ENCODE data around the gene MACF1. TPM values are rescaled to one million over a fixed set of nuclear protein-coding genes. Genes with fewer than 3 reads are reported as not detected.
"Not testable (repeated sequence)": the region's sequence is repeated elsewhere in the genome, so short reads cannot be mapped to it uniquely, and the experiment has no call there.

MACF1 gene
- total RNA-seq, 1 donor from 2014 or later, result 657 TPM

DNA sequence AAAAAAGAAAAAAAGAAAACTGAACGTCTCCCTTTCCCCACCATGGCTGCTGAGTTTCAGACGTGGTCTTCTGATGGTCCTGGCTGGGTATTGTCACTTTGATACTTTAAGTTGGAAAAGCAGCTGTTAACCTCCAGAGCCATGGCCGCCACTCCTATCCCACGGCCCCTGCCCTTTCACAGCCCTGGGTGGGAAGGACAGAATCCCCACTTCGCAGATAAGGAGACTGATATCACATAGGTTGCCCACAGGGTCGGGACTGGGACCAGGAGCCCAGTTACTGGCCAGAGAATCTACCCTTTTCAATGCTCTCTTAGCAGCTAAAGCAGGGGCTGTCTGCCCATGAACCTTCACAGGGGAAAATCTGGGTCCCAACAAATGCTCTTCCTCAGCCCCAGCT, 303.8 kb downstream of the MACF1 start:
- Mint-ChIP-seq H3K9me3 (ENCODE audit: unreplicated experiment) (peaks cover 1% of the 10 kb centered on the region), H3K4me3 (ENCODE audit: unreplicated experiment) (no peak overlapping the region), H3K36me3 (ENCODE audit: unreplicated experiment) (no peaks in the 10 kb centered on the region), H3K27me3 (ENCODE audit: unreplicated experiment) (no peaks in the 10 kb centered on the region), H3K4me1 (ENCODE audit: low read depth, unreplicated experiment) (peaks cover 4% of the 10 kb centered on the region), H3K27ac (ENCODE audit: unreplicated experiment) (no peak overlapping the region)
- no peak for DNase-seq
- TF ChIP-seq CTCF (IDR thresholded peaks at IDR 0.05; ENCODE audit: partially characterized antibody, unreplicated experiment), result no peak

DNA sequence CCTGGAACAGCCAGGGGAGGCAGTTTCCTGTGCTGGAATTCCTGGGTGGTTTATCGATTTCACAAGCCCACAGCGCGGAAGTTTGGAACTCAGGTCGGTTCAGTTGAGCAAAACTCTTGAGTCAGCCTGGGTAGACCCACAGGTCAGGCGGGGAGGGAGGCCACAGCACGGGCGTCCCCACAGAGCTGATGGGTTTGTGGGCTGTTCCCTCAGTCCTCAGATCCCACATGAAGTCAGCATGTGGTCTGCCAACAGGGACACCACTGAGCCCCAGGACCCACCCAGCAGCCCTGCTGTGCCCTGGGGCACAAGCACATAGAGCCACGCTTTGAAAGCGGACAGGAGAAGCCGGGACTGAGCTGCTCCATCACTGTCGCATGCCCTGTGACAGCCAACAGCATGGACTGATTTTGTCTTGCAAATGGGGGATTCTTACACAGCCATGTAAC, 304.4 kb downstream of the MACF1 start:
- Mint-ChIP-seq H3K27ac (ENCODE audit: unreplicated experiment) (no peak overlapping the region), H3K4me3 (ENCODE audit: unreplicated experiment) (no peak overlapping the region), H3K27me3 (ENCODE audit: unreplicated experiment) (no peaks in the 10 kb centered on the region), H3K4me1 (ENCODE audit: low read depth, unreplicated experiment) (peaks cover 4% of the 10 kb centered on the region), H3K9me3 (ENCODE audit: unreplicated experiment) (peaks cover 1% of the 10 kb centered on the region), H3K36me3 (ENCODE audit: unreplicated experiment) (no peaks in the 10 kb centered on the region)
- DNase-seq, result no peak
- no peak for TF ChIP-seq CTCF (IDR thresholded peaks at IDR 0.05; ENCODE audit: partially characterized antibody, unreplicated experiment)

- TF ChIP-seq CTCF (IDR thresholded peaks at IDR 0.05; ENCODE audit: partially characterized antibody, unreplicated experiment), result no peak
- H3K9me3 Mint-ChIP-seq (ENCODE audit: unreplicated experiment), result peaks cover 1% of the 10 kb centered on the region
- peaks cover 4% of the 10 kb centered on the region for H3K4me1 Mint-ChIP-seq (ENCODE audit: low read depth, unreplicated experiment)
- no peak overlapping the region for H3K4me3 Mint-ChIP-seq (ENCODE audit: unreplicated experiment)
- no peaks in the 10 kb centered on the region for H3K27me3 Mint-ChIP-seq (ENCODE audit: unreplicated experiment)
- H3K27ac Mint-ChIP-seq (ENCODE audit: unreplicated experiment), result no peak overlapping the region
- DNase-seq, result no peak
- H3K36me3 Mint-ChIP-seq (ENCODE audit: unreplicated experiment), result no peaks in the 10 kb centered on the region
These were observed 305.0 kb downstream of the MACF1 start for GRCh38 chr1:39509360-39510009.

DNA sequence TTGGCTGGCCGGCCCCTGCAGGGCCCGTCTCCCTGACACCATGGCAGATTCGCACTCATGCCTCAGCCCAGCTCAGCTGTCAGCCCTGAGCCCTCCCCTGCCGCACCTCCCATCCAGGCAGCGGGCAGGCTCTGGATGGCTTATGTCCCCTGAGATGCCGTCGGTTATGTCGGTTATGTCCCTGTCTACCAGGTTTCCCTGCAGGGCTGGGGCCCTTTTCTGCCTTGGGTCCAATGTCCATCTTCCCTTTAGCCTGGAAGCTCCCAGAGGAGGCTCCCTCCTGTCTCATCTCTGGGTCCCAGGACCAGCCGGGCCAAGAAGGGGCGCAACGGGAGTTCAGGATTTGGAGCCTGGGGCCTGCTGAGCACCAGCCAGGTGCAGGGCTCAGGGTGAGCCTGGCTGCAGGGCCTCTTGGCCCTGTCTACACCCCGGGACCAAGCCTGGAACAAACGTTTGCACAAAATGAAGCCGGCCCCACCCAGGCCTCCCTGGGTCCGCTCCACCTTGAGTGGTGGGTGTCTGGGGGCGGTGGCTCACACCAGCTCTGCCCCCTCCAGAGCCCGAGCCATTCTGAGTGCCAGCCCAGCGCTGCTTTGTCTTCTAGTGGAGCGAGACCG, 306.2 kb downstream of the MACF1 start:
- not testable (repeated sequence) for DNase-seq; H3K27me3 Mint-ChIP-seq (ENCODE audit: unreplicated experiment); H3K9me3 Mint-ChIP-seq (ENCODE audit: unreplicated experiment); H3K4me3 Mint-ChIP-seq (ENCODE audit: unreplicated experiment); H3K36me3 Mint-ChIP-seq (ENCODE audit: unreplicated experiment); H3K27ac Mint-ChIP-seq (ENCODE audit: unreplicated experiment); H3K4me1 Mint-ChIP-seq (ENCODE audit: low read depth, unreplicated experiment)

- H3K27ac Mint-ChIP-seq (ENCODE audit: unreplicated experiment); H3K36me3 Mint-ChIP-seq (ENCODE audit: unreplicated experiment); H3K4me1 Mint-ChIP-seq (ENCODE audit: low read depth, unreplicated experiment); H3K9me3 Mint-ChIP-seq (ENCODE audit: unreplicated experiment); H3K4me3 Mint-ChIP-seq (ENCODE audit: unreplicated experiment); H3K27me3 Mint-ChIP-seq (ENCODE audit: unreplicated experiment); DNase-seq: not testable (repeated sequence)
These were observed 307.0 kb downstream of the MACF1 start for GRCh38 chr1:39511477-39511876.

GRCh38 chr1:39512234-39512847, 307.8 kb downstream of the MACF1 start:
- H3K27ac Mint-ChIP-seq (ENCODE audit: unreplicated experiment); H3K36me3 Mint-ChIP-seq (ENCODE audit: unreplicated experiment); H3K4me1 Mint-ChIP-seq (ENCODE audit: low read depth, unreplicated experiment): not testable (repeated sequence)

GRCh38 chr1:39514710-39515124, 310.2 kb downstream of the MACF1 start:
- H3K4me3 Mint-ChIP-seq (ENCODE audit: unreplicated experiment); H3K4me1 Mint-ChIP-seq (ENCODE audit: low read depth, unreplicated experiment); DNase-seq; H3K36me3 Mint-ChIP-seq (ENCODE audit: unreplicated experiment); H3K9me3 Mint-ChIP-seq (ENCODE audit: unreplicated experiment); H3K27ac Mint-ChIP-seq (ENCODE audit: unreplicated experiment); H3K27me3 Mint-ChIP-seq (ENCODE audit: unreplicated experiment): not testable (repeated sequence)

More at GRCh38 chr1:39512234-39512847, 307.8 kb downstream of the MACF1 start:
- not testable (repeated sequence) for H3K4me3 Mint-ChIP-seq (ENCODE audit: unreplicated experiment); H3K9me3 Mint-ChIP-seq (ENCODE audit: unreplicated experiment); H3K27me3 Mint-ChIP-seq (ENCODE audit: unreplicated experiment); DNase-seq

DNA sequence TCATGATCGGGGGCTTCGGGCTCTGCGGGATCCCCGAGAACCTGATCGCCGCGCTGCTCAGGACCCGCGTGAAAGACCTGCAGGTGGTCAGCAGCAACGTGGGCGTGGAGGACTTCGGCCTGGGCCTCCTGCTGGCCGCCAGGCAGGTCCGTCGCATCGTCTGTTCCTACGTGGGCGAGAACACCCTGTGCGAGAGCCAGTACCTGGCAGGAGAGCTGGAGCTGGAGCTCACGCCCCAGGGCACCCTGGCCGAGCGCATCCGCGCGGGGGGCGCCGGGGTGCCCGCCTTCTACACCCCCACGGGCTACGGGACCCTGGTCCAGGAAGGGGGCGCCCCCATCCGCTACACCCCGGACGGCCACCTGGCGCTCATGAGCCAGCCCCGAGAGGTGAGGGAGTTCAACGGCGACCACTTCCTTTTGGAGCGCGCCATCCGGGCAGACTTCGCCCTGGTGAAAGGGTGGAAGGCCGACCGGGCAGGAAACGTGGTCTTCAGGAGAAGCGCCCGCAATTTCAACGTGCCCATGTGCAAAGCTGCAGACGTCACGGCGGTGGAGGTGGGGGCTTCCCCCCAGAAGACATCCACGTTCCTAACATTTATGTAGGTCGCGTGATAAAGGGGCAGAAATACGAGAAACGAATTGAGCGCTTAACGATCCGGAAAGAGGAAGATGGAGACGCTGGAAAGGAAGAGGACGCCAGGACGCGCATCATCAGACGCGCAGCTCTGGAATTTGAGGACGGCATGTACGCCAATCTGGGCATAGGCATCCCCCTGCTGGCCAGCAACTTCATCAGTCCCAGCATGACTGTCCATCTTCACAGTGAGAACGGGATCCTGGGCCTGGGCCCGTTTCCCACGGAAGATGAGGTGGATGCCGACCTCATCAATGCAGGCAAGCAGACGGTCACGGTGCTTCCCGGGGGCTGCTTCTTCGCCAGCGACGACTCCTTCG, 310.9 kb downstream of the MACF1 start:
- not testable (repeated sequence) for H3K9me3 Mint-ChIP-seq (ENCODE audit: unreplicated experiment); H3K4me1 Mint-ChIP-seq (ENCODE audit: low read depth, unreplicated experiment); H3K36me3 Mint-ChIP-seq (ENCODE audit: unreplicated experiment); H3K27ac Mint-ChIP-seq (ENCODE audit: unreplicated experiment); H3K27me3 Mint-ChIP-seq (ENCODE audit: unreplicated experiment); DNase-seq
- H3K4me3 Mint-ChIP-seq (ENCODE audit: unreplicated experiment), result peak overlapping the region; percentile 38
